MCF 10A (cell line): ENCODE results near the gene TMEM171. TPM values are rescaled to one million over a fixed set of nuclear protein-coding genes. Genes with fewer than 3 reads are reported as not detected.

Experiments
- BruUV-seq: library from RNA; stranded (reverse); fragments of 400-500 nt; replicated peaks from 2 replicates; lab custom pipeline; 2021; lab: Mats Ljungman, UMichigan
- CTCF ChIA-PET: fragments of 300-600 bp; sonication (Branson Sonifier 250); formaldehyde crosslinking; extraction: SDS; loops from one replicate; lab custom pipeline; 2021; ENCODE audit warnings: antibody characterized with exemption, inconsistent platforms; lab: Yijun Ruan, JAX
- POLR2A ChIA-PET: fragments of 300-600, 350-650 bp; sonication (Branson Sonifier 250); formaldehyde crosslinking; extraction: SDS; loops from one replicate; lab custom pipeline; 2020; ENCODE audit warnings: antibody characterized with exemption, inconsistent platforms; lab: Yijun Ruan, JAX
- DNase-seq: peaks from one replicate; pipeline ENCODE4 v3.0.0-alpha.2; 2018; ENCODE audit not compliant: unreplicated experiment
- H3K27ac Mint-ChIP-seq: one replicate; pipeline ENCODE4 v1.8.0; 2022; ENCODE audit warnings: mild to moderate bottlenecking, low read depth, mixed read lengths; ENCODE audit not compliant: unreplicated experiment
- H3K27me3 Mint-ChIP-seq: one replicate; pipeline ENCODE4 v1.8.0; 2022; ENCODE audit warnings: mixed read lengths; ENCODE audit not compliant: insufficient read depth, unreplicated experiment
- H3K36me3 Mint-ChIP-seq: one replicate; pipeline ENCODE4 v1.8.0; 2022; ENCODE audit warnings: mild to moderate bottlenecking, moderate library complexity, mixed read lengths; ENCODE audit not compliant: insufficient read depth, unreplicated experiment
- H3K4me1 Mint-ChIP-seq: one replicate; pipeline ENCODE4 v1.8.0; 2022; ENCODE audit warnings: mixed read lengths; ENCODE audit not compliant: insufficient read depth, unreplicated experiment
- H3K4me3 Mint-ChIP-seq: one replicate; pipeline ENCODE4 v1.8.0; 2022; ENCODE audit warnings: mild to moderate bottlenecking, moderate library complexity, mixed read lengths; ENCODE audit not compliant: unreplicated experiment
- H3K9me3 Mint-ChIP-seq: one replicate; pipeline ENCODE4 v1.8.0; 2022; ENCODE audit warnings: mixed read lengths; ENCODE audit not compliant: unreplicated experiment
- intact Hi-C: fragments of 100-400 bp; cut with micrococcal nuclease; formaldehyde crosslinking; loops from 2 replicates; pipeline ENCODE4 v1.14.1; 2022
- total RNA-seq: library from RNA; stranded (reverse); gene quantifications from 2 replicates; pipeline ENCODE4 v1.2.3, GENCODE V29; 2022
- TF ChIP-seq, protein P1 (sequence below): fragments of 200-600 bp; IDR thresholded peaks from one replicate; pipeline ENCODE4 v1.8.0; 2022; ENCODE audit warnings: antibody characterized with exemption, mild to moderate bottlenecking; ENCODE audit not compliant: unreplicated experiment

Gene TMEM171
- total RNA-seq, 1 experiment from 2014 or later, result 0.75 TPM

DNA sequence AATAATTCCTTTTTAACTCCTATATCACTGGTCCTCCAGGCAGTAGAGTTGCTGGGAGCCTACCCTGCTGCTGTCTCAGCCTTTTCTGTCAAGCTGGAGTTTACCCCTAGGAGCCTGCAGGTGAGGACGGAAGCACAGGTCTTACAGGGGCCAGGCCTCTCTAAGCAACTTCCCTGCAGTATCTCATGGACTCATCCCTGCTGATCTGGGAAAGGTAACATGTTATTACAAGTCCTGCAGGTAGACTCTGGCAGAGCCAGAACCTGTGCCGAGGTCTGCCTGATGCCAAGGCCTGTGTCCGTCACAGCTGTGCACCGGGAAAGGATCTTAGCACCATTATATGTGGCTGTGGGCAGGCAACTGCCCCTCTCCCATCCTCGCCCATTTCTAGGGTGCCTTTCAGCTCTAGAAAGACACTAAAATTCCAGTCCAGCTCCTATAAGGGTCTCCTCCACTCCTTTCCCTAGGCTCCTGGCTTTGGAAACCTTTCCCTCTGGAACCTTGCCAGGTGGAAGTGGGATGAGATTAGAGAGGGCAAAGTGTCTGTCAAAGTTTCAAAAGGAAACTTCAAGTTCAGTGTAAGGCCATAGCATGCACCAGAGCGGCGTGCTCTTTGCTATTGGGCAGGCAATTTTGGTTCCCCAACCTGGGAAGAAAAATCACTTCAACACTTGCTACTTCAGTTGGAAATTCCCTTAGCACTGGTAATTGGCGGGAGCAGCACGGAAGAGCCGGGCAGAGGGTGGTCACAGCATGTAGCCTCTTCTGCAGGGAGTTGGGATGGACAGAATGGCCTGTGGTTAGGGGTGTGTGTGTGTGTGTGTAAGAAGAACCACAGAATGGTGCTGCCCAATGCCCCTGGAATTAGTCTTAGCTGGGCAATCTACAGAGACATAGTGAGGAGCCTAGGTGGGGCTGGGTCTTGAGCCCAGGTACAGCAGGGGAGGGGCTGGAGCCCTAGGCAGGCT lies 17.5 kb downstream of the TMEM171 start:
- ChIA-PET POLR2A (no interaction called here), CTCF (interaction anchor here (0.5 kb wide), 1 partner anchor 27 kb away, joined by 4 read pairs; no protein-coding TSS in a partner anchor)
- Mint-ChIP-seq H3K4me1 (peaks cover 6% of the 10 kb centered on the region), H3K27ac (no peak overlapping the region), H3K36me3 (no peaks in the 10 kb centered on the region), H3K27me3 (no peaks in the 10 kb centered on the region), H3K4me3 (no peak overlapping the region), H3K9me3 (no peaks in the 10 kb centered on the region)
- TF ChIP-seq, protein P1, sequence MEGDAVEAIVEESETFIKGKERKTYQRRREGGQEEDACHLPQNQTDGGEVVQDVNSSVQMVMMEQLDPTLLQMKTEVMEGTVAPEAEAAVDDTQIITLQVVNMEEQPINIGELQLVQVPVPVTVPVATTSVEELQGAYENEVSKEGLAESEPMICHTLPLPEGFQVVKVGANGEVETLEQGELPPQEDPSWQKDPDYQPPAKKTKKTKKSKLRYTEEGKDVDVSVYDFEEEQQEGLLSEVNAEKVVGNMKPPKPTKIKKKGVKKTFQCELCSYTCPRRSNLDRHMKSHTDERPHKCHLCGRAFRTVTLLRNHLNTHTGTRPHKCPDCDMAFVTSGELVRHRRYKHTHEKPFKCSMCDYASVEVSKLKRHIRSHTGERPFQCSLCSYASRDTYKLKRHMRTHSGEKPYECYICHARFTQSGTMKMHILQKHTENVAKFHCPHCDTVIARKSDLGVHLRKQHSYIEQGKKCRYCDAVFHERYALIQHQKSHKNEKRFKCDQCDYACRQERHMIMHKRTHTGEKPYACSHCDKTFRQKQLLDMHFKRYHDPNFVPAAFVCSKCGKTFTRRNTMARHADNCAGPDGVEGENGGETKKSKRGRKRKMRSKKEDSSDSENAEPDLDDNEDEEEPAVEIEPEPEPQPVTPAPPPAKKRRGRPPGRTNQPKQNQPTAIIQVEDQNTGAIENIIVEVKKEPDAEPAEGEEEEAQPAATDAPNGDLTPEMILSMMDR, result no peak
- no peak for DNase-seq
- BruUV-seq, result no TSS peak
- intact Hi-C loops, result loop anchor here (10.0 kb wide), 1 partner anchor 77 kb away; no protein-coding TSS in a partner anchor

DNA sequence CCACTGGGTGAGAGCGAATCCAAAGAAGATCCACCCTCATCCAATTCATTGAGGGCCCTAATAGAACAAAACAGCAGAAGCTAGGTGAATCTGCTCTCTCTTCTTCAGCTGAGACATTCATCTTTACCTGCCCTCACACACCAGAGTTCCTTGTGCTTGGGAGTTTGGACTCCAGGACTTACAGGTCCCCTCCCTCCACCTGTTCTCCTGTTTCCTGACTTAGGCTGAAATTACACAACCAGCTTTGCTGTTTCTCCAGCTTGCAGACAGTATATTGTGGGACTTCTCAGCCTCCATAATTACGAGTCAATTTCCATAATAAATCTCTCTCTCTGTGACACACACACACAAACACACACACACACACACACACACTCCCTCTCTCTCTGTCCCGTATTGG lies 19.1 kb downstream of the TMEM171 start:
- TF ChIP-seq, protein P1, result no peak
- no peaks in the 10 kb centered on the region for H3K27me3 Mint-ChIP-seq
- no peak overlapping the region for H3K27ac Mint-ChIP-seq
- no peak for DNase-seq
- BruUV-seq, result no TSS peak
- intact Hi-C loops, result loop anchor here (10.0 kb wide), 1 partner anchor 75 kb away; no protein-coding TSS in a partner anchor
- H3K4me3 Mint-ChIP-seq, result no peak overlapping the region
- H3K4me1 Mint-ChIP-seq, result peaks cover 6% of the 10 kb centered on the region
- CTCF ChIA-PET, result interaction anchor here (0.9 kb wide), 1 partner anchor 13 kb away, joined by 3 read pairs; no protein-coding TSS in a partner anchor
- no peaks in the 10 kb centered on the region for H3K9me3 Mint-ChIP-seq
- H3K36me3 Mint-ChIP-seq, result no peaks in the 10 kb centered on the region
- POLR2A ChIA-PET, result no interaction called here

DNA sequence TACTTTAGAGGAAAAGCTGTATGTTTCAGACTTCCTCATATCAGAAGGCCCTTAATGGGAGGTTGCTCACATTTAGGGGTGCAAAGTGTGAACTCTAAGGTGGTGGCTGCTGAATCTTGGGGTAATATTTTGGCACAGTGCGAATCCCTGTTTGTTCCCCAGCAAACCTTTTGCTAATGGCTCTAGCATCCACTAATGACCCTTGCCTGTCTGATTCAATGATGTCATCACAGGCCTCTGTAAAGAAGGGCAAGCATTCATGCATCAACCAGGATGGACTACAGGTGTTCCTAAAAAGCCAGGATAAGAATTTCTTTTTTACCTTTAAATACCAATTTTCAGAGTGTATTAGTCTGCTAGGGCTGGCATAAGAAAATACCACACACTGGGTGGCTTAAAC lies 20.4 kb downstream of the TMEM171 start:
- CTCF ChIA-PET, result interaction anchor here (1.5 kb wide), 1 partner anchor 310 kb away, joined by 3 read pairs; no protein-coding TSS in a partner anchor
- no peaks in the 10 kb centered on the region for H3K27me3 Mint-ChIP-seq
- POLR2A ChIA-PET, result interaction anchor here (0.7 kb wide), 1 partner anchor 47 kb away, joined by 3 read pairs; no protein-coding TSS in a partner anchor
- H3K36me3 Mint-ChIP-seq, result no peaks in the 10 kb centered on the region
- BruUV-seq, result no TSS peak
- no peak overlapping the region for H3K27ac Mint-ChIP-seq
- peaks cover under 1% of the 10 kb centered on the region for H3K4me1 Mint-ChIP-seq
- no peak overlapping the region for H3K4me3 Mint-ChIP-seq
- intact Hi-C loops, result no loop called here
- no peaks in the 10 kb centered on the region for H3K9me3 Mint-ChIP-seq
- TF ChIP-seq, protein P1, result no peak
- DNase-seq, result no peak

DNA sequence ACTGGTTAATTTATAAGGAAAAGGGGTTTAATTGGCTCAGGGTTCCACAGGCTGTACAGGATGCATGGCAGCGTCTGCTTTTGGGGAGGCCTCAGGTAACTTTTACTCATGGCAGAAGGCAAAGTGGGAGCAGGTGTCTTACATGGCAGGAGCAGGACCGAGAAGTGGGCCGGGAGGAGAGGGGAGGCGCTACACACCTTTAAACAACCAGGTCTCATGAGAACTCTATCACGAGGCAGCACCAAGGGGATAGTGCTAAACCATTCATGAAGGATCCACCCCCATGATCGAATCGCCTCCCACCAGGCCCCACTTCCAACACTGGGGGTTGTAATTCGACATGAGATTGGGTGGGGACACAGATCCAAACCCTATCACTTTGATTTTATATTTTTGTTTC lies 21.7 kb downstream of the TMEM171 start:
- Mint-ChIP-seq H3K9me3 (no peaks in the 10 kb centered on the region), H3K4me1 (no peaks in the 10 kb centered on the region), H3K36me3 (no peaks in the 10 kb centered on the region), H3K4me3 (no peak overlapping the region), H3K27ac (no peak overlapping the region), H3K27me3 (no peaks in the 10 kb centered on the region)
- TF ChIP-seq, protein P1, result no peak
- ChIA-PET POLR2A (no interaction called here), CTCF (interaction anchor here (0.7 to 1.5 kb wide), 2 partner anchors 309 to 311 kb away, joined by 3 read pairs; no protein-coding TSS in a partner anchor)
- DNase-seq, result no peak
- no TSS peak for BruUV-seq
- intact Hi-C loops, result no loop called here
